ENCODE data around the gene KRT10. TPM values are rescaled to one million over a fixed set of nuclear protein-coding genes. Genes with fewer than 3 reads are reported as not detected.
A peak's percentile ranks its signal among the peaks of the same experiment; 100 is the strongest.

The KRT10 gene
- total and polyA plus RNA-seq, 9 of the 15 experiments (the other 6 are each of a cell fraction or from before 2014, with no cell fraction given), result 47.0 to 179 (median 76.2) TPM

GRCh38 chr17:40827746-40828453, 5.5 kb upstream of the KRT10 start (continued):
- TF ChIP-seq TSHZ1 (CRISPR knock-in tag; IDR thresholded peaks at IDR 0.05) (no peak), ATF1 (CRISPR knock-in tag; IDR thresholded peaks at IDR 0.05) (no peak), ATF1 (tag; IDR thresholded peaks at IDR 0.05) (peak; percentile 82), CC2D1A (IDR thresholded peaks at IDR 0.05) (peak; percentile 96; the same call in 1 of the 2 replicates), DACH1 (IDR thresholded peaks at IDR 0.05; ENCODE audit: partially characterized antibody) (peak; percentile 82), SUPT5H (IDR thresholded peaks at IDR 0.05) (peak; percentile 67), MAX (CRISPR knock-in tag; IDR thresholded peaks at IDR 0.05) (peak; percentile 31; the same call in 1 of the 2 replicates), CREM (IDR thresholded peaks at IDR 0.05; ENCODE audit: low read depth) (peak; percentile 72), ARNT (IDR thresholded peaks at IDR 0.05) (peak; percentile 96 to 99), PKNOX1 (IDR thresholded peaks at IDR 0.05) (peak; percentile 98), CBX5 (IDR thresholded peaks at IDR 0.05; ENCODE audit: borderline replicate concordance, low read depth) (no peak), ZNF592 (IDR thresholded peaks at IDR 0.05) (peak; percentile 77), ZSCAN29 (IDR thresholded peaks at IDR 0.05) (peak; percentile 86)
- TF ChIP-seq, protein P1, sequence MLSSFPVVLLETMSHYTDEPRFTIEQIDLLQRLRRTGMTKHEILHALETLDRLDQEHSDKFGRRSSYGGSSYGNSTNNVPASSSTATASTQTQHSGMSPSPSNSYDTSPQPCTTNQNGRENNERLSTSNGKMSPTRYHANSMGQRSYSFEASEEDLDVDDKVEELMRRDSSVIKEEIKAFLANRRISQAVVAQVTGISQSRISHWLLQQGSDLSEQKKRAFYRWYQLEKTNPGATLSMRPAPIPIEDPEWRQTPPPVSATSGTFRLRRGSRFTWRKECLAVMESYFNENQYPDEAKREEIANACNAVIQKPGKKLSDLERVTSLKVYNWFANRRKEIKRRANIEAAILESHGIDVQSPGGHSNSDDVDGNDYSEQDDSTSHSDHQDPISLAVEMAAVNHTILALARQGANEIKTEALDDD (IDR thresholded peaks at IDR 0.05), result peak; percentile 97
- TF ChIP-seq, protein P2, sequence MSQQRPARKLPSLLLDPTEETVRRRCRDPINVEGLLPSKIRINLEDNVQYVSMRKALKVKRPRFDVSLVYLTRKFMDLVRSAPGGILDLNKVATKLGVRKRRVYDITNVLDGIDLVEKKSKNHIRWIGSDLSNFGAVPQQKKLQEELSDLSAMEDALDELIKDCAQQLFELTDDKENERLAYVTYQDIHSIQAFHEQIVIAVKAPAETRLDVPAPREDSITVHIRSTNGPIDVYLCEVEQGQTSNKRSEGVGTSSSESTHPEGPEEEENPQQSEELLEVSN (IDR thresholded peaks at IDR 0.05; ENCODE audit: borderline replicate concordance in 1 of 2, extremely low read depth in 1 of 2, insufficient read depth in 1 of 2, insufficient read length in 1 of 2, low read depth in 1 of 2, low read length in 1 of 2, poor library complexity in 1 of 2, severe bottlenecking in 1 of 2), result peak in 1 of 2 experiments; percentile 62
